DMS153 treated with DMSO at 0.1 percent for 48 hours (cell line): Measurements from ENCODE around the gene APC2.
"Not testable (repeated sequence)": the region's sequence is repeated elsewhere in the genome, so short reads cannot be mapped to it uniquely, and the experiment has no call there.

Experiments used
- DNase-seq: peaks from one replicate; lab custom pipeline; 2025; ENCODE audit not compliant: unreplicated experiment; lab: John Stamatoyannopoulos, UW

The APC2 gene

GRCh38 chr19:1509602-1510441 lies 59.9 kb downstream of the APC2 start:
- no peak for DNase-seq

- no peak for DNase-seq
These were observed 60.5 kb downstream of the APC2 start for GRCh38 chr19:1510442-1510806.

- no peak for DNase-seq
These were observed 60.9 kb downstream of the APC2 start for GRCh38 chr19:1510807-1511206.

- no peak for DNase-seq
These were observed 61.7 kb downstream of the APC2 start for GRCh38 chr19:1511318-1512317.

GRCh38 chr19:1512671-1513498 lies 63.0 kb downstream of the APC2 start, which contains the start of gene ADAMTSL5:
ADAMTSL5 (minus strand) TSS chr19:1513019; CDS start chr19:1510943, 2,076 bp downstream.
- DNase-seq, result no peak

- no peak for DNase-seq
These were observed 63.8 kb downstream of the APC2 start for GRCh38 chr19:1513499-1514294.

GRCh38 chr19:1514295-1514661 lies 64.4 kb downstream of the APC2 start:
- no peak for DNase-seq

- DNase-seq, result no peak
These were observed 65.2 kb downstream of the APC2 start for GRCh38 chr19:1514986-1515721.

- DNase-seq, result no peak
These were observed 66.5 kb downstream of the APC2 start for GRCh38 chr19:1516395-1516753.

- no peak for DNase-seq
These were observed 68.5 kb downstream of the APC2 start for GRCh38 chr19:1518471-1518870.

- DNase-seq, result not testable (repeated sequence)
These were observed 69.9 kb downstream of the APC2 start for GRCh38 chr19:1519802-1520201.

- DNase-seq, result no peak
These were observed 70.4 kb downstream of the APC2 start for GRCh38 chr19:1520203-1520780.

GRCh38 chr19:1521636-1522035 lies 71.7 kb downstream of the APC2 start:
- no peak for DNase-seq

- DNase-seq, result no peak
These were observed 72.1 kb downstream of the APC2 start for GRCh38 chr19:1522061-1522460.

- DNase-seq, result no peak
These were observed 72.9 kb downstream of the APC2 start for GRCh38 chr19:1522838-1523237.
